Subcutaneous abdominal adipose tissue (tissue), 5 donors: ENCODE measurements around the gene UBIAD1.
"Not testable (repeated sequence)": the region's sequence is repeated elsewhere in the genome, so short reads cannot be mapped to it uniquely, and the experiment has no call there.

ENCODE experiments used
- H3K27ac ChIP-seq: one replicate; pipeline ENCODE4 v1.7.0; 2013; ENCODE audit warnings: low read depth, mild to moderate bottlenecking, inconsistent platforms, low read length, moderate library complexity
- H3K27me3 ChIP-seq, 5 donors: one replicate each; pipeline ENCODE4 v1.7.0; 2013; ENCODE audit warnings: low read length in 5 of 5, inconsistent platforms in 1 of 5; ENCODE audit not compliant: control insufficient read depth in 5 of 5, insufficient read depth in 4 of 5
- H3K36me3 ChIP-seq, 5 donors: one replicate each; pipeline ENCODE4 v1.7.0; 2013; ENCODE audit warnings: low read length in 5 of 5; ENCODE audit not compliant: control insufficient read depth in 5 of 5, insufficient read depth in 5 of 5
- H3K4me1 ChIP-seq, 5 donors: one replicate each; pipeline ENCODE4 v1.7.0; 2013; ENCODE audit warnings: low read length in 5 of 5, mild to moderate bottlenecking in 3 of 5, moderate library complexity in 1 of 5; ENCODE audit not compliant: control insufficient read depth in 5 of 5, insufficient read depth in 5 of 5
- H3K4me3 ChIP-seq, 5 donors: one replicate each; pipeline ENCODE4 v1.7.0; 2013; ENCODE audit warnings: low read length in 5 of 5, low read depth in 1 of 5
- H3K9ac ChIP-seq, 5 donors: one replicate each; pipeline ENCODE4 v1.7.0; 2013; ENCODE audit warnings: low read length in 5 of 5, mild to moderate bottlenecking in 4 of 5, moderate library complexity in 3 of 5
- H3K9me3 ChIP-seq, 5 donors: one replicate each; pipeline ENCODE4 v1.7.0; 2013; ENCODE audit warnings: low read length in 5 of 5; ENCODE audit not compliant: control insufficient read depth in 5 of 5
- donor health status: healthy.
- donor health status: healthy.
- donor health status: healthy.
- donor health status: healthy.
- donor health status: healthy.

The UBIAD1 gene

DNA sequence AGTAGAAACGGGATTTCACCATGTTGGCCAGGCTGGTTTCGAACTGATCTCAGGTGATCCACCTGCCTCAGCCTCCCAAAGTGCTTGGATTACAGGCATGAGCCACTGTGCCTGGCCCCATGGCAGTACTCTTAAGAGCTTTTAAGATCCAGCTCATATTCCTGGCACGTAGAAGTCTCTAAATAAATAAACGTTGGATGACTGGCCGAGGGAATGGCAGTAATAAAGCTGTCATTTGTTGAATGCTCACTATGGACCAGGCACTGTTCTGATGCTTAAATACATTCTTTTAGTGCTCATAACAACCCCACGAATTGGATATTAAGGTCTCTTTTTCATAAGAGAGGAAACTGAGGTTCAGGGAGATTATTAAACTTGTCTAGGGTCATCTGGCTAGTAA is 20.9 kb downstream of the UBIAD1 start:
- Histone ChIP-seq H3K36me3 (peaks cover 0 to 45% (median 23%) of the 10 kb centered on the region in 5 donors), H3K9me3 (no peaks in the 10 kb centered on the region), H3K27me3 (no peaks in the 10 kb centered on the region), H3K9ac (no peak overlapping the region), H3K4me1 (peaks cover 0 to 4% (median 0%) of the 10 kb centered on the region in 5 donors), H3K4me3 (no peak overlapping the region), H3K27ac (no peak overlapping the region)

DNA sequence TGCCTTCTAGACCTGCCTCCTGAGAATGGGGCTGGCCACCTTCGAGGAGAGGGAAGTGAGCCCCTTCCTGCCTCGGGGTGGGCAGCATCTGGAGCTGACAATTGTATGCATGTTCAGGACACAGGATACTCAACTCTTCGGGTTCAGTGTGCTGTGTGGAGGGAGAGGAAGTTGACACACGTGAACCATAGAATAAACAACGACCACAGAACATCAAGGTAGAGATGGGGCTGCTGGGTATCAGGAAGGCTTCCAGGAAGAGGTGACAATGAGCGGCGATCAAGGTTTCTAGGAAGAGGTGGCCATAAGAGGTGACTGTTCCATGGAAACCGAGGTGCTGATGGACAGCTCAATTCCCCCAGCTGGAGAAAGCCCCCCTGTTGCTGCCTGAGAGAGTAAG is 22.0 kb downstream of the UBIAD1 start:
- Histone ChIP-seq H3K4me3 (no peak overlapping the region), H3K9ac (no peak overlapping the region), H3K27me3 (no peaks in the 10 kb centered on the region), H3K36me3 (peaks cover 0 to 42% (median 21%) of the 10 kb centered on the region in 5 donors), H3K9me3 (no peaks in the 10 kb centered on the region), H3K27ac (no peak overlapping the region), H3K4me1 (peaks cover 0 to 12% (median 0%) of the 10 kb centered on the region in 5 donors)

DNA sequence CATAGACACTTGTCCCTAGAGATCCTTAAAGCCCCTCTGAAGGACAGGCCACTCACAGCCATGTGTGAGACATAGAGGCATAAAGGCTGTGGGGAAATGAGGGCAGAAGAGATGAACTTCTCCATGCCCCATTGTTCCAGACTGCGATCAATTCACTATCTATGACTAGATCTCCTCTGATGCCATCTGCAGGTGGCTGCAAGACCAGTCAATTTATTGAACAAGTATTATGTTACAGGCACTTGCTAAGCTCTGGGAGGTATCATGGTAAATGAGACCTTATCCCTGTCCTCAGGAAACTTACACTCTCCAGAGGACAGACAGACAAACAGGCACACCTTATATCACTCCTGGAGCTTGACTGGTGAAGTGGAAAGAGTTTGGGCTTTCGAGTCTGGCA is 22.9 kb downstream of the UBIAD1 start:
- Histone ChIP-seq H3K9ac (no peak overlapping the region), H3K27me3 (no peaks in the 10 kb centered on the region), H3K4me1 (peaks cover 0 to 12% (median 0%) of the 10 kb centered on the region in 5 donors), H3K36me3 (peaks cover 0 to 36% (median 21%) of the 10 kb centered on the region in 5 donors), H3K4me3 (no peak overlapping the region), H3K27ac (no peak overlapping the region), H3K9me3 (no peaks in the 10 kb centered on the region)

DNA sequence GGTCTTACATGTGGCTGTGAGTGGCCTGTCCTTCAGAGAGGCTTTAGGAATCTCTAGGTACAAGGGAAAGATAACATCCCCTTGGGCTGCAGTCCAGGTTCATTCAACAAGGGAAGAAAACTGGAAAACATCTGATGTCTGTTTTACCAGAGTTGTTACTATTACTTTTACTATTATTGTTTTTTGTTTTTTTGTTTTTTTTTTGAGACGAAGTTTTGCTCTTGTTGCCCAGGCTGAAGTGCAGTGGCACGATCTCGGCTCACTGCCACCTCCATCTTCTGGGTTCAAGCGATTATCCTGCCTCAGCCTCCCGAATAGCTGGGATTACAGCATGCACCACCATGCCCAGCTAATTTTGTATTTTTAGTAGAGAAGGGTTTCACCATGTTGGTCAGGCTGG is 24.8 kb downstream of the UBIAD1 start:
- not testable (repeated sequence) for H3K27ac ChIP-seq, H3K4me3 ChIP-seq, H3K9me3 ChIP-seq, H3K27me3 ChIP-seq, H3K9ac ChIP-seq
- peaks cover 0 to 31% (median 21%) of the 10 kb centered on the region in 5 donors for H3K36me3 ChIP-seq
- H3K4me1 ChIP-seq = peaks cover 0 to 22% (median 8%) of the 10 kb centered on the region in 5 donors

DNA sequence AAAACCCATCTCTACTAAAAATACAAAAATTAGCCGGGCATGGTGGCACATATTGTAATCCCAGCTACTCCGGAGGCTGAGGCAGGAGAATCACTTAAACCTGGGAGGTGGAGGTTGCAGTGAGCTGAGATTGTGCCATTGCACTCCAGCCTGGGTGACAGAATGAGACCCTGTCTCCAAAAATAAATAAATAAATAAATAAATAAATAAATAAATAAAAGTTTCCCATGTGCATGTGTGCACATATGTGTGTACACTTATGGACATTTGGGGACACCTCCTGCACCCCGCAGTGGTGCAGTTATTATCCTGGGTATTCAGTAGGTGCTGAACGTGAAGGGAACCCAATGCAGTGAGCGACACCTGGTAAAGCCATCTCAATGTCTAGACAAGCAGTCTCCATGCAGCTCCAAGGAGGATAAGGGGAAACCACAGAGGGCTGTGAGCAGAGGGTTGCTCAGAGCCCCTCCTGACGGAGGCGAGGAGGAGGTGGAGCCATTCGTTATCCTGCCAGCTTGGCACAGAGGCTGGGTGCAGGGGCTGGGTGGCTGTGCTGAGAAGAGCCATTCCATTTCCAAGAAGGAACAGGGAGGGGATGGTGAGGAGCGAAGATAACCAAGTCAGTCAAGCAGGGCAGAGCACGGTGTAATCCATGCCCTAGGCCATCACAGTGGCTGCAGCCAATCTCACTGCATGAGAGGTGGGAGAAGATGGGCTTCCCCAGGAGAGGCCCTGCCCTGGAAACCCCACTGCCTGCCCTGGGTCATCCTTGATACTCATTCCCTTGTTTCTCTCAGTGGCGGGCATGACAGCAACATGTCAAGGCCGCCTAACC is 25.6 kb downstream of the UBIAD1 start:
- Histone ChIP-seq H3K9ac (no peak overlapping the region), H3K9me3 (no peaks in the 10 kb centered on the region), H3K27me3 (peaks cover 0 to 2% (median 0%) of the 10 kb centered on the region in 5 donors), H3K36me3 (peaks cover 0 to 24% (median 18%) of the 10 kb centered on the region in 5 donors), H3K27ac (no peak overlapping the region), H3K4me3 (no peak overlapping the region), H3K4me1 (peaks cover 0 to 22% (median 8%) of the 10 kb centered on the region in 5 donors)

DNA sequence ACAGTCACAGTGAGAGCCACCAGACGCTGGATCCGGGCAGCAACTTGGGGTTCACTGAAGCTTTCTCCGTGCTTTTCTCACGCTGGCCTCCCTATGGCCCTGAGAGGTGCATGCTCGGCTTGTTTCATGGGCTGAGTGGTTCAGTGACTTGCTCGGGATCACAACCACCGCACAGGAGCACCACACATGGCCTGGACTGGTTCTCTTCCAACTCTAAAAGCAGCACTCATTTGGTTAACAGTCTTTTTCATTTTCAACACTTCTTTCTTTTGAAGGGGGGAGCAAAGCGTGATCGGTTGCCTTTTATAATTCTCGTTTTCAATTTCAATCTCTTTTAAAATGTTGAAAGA is 26.2 kb downstream of the UBIAD1 start:
- H3K27me3 ChIP-seq = peaks cover 0 to 2% (median 0%) of the 10 kb centered on the region in 5 donors
- no peaks in the 10 kb centered on the region for H3K9me3 ChIP-seq
- H3K36me3 ChIP-seq = peaks cover 0 to 20% (median 17%) of the 10 kb centered on the region in 5 donors
- peaks cover 0 to 22% (median 8%) of the 10 kb centered on the region in 5 donors for H3K4me1 ChIP-seq
- no peak overlapping the region for H3K27ac ChIP-seq
- no peak overlapping the region for H3K9ac ChIP-seq
- no peak overlapping the region for H3K4me3 ChIP-seq

DNA sequence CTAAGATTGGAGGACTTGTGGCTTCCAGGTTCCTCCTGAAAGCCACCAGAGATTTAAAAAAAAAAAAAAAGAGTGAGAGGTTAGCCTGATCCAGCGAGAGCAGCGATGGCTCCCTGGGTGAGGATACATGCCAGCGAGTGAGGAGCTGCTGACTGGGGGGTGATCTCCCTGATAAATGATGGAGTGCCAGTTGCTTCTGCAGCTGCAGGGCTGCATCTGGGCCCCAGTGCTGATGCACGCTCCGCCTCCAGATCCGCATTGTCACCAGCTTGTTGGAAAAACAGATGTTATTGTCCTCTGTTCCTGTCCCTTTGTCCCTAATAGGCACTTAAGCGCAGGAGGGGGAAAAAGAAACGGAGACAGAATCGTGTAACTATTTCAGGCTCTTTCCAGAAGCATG is 28.6 kb downstream of the UBIAD1 start:
- H3K36me3 ChIP-seq = no peaks in the 10 kb centered on the region
- H3K9ac ChIP-seq = peak overlapping the region in 1 of 5 donors; percentile 28
- H3K27me3 ChIP-seq = peaks cover 0 to 2% (median 0%) of the 10 kb centered on the region in 5 donors
- no peaks in the 10 kb centered on the region for H3K9me3 ChIP-seq
- no peak overlapping the region for H3K27ac ChIP-seq
- peaks cover 0 to 22% (median 8%) of the 10 kb centered on the region in 5 donors for H3K4me1 ChIP-seq
- no peak overlapping the region for H3K4me3 ChIP-seq

DNA sequence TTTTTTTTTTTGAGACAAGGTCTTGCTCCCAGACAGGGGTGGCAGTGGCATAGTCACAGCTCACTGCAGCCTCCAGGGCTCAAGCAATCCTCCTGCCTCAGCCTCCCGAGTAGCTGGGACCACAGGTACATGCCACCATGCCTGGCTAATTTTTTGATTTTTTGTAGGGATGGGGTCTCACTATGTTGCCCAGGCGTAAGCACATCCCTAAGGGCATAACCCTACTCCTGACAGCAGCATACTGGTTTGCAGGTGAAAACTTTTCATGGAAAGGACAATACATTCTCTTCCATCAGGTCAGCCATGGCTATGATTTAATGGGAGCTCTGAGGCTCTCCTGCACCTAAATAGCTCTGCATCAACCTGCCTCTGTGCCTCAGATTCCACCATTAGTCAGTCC is 29.4 kb downstream of the UBIAD1 start:
- peaks cover 0 to 2% (median 0%) of the 10 kb centered on the region in 5 donors for H3K27me3 ChIP-seq
- no peak overlapping the region for H3K27ac ChIP-seq
- H3K9me3 ChIP-seq = no peaks in the 10 kb centered on the region
- H3K4me1 ChIP-seq = peaks cover 0 to 22% (median 8%) of the 10 kb centered on the region in 5 donors
- no peak overlapping the region for H3K4me3 ChIP-seq
- H3K9ac ChIP-seq = no peak overlapping the region
- H3K36me3 ChIP-seq = no peaks in the 10 kb centered on the region

DNA sequence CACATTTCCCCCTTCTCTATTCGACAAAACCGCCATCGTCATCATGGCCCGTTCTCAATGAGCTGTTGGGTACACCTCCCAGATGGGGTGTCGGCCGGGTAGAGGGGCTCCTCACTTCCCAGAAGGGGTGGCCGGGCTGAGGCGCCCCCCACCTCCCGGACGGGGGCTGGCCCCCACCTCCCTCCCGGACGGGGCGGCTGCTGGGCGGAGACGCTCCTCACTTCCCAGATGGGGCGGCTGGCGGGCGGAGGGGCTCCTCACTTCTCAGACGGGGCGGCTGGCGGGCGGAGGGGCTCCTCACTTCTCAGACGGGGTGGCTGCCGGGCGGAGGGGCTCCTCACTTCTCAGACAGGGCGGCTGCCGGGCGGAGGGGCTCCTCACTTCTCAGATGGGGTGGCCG is 32.5 kb downstream of the UBIAD1 start:
- peaks cover 0 to 10% (median 8%) of the 10 kb centered on the region in 5 donors for H3K4me1 ChIP-seq
- H3K27ac ChIP-seq, H3K27me3 ChIP-seq, H3K4me3 ChIP-seq, H3K9me3 ChIP-seq, H3K36me3 ChIP-seq, H3K9ac ChIP-seq: not testable (repeated sequence)

DNA sequence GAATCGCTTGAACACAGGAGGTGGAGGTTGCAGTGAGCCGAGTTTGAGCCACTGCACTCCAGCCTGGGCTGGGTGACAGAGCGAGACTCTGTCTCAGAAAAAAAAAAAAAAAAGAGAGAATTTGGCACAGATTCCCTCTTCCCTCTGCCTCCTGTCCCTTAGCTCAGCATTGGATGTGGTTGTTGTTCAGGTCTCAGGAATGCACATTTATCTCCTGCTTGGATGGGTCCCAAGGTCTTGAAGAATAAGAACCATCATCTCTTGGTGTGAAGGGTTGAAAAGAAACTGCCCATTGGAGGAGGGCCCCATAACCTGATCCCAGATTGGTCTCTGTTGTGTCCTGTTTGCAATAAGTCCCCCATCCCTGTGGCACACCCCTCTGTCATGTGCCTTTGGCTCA is 34.9 kb downstream of the UBIAD1 start:
- Histone ChIP-seq H3K9me3 (no peaks in the 10 kb centered on the region), H3K4me3 (no peak overlapping the region)

More for the DNA sequence above, 34.9 kb downstream of the UBIAD1 start:
- H3K4me1 ChIP-seq = no peaks in the 10 kb centered on the region
- peaks cover 0 to 6% (median 2%) of the 10 kb centered on the region in 5 donors for H3K27me3 ChIP-seq
- H3K9ac ChIP-seq = no peak overlapping the region
- H3K36me3 ChIP-seq = no peaks in the 10 kb centered on the region
- no peak overlapping the region for H3K27ac ChIP-seq
